Keratinocyte (primary cell): Measurements from ENCODE around the gene SUMF2. TPM values are rescaled to one million over a fixed set of nuclear protein-coding genes. Genes with fewer than 3 reads are reported as not detected.

ENCODE experiments used
- DNase-seq: peaks from one replicate; pipeline ENCODE4 v3.0.0-alpha.2; 2011; ENCODE audit warnings: low read depth, missing footprints, low spot score
- FAIRE-seq: peaks from 2 replicates; lab custom pipeline; 2011; peaks lifted over from hg19 to GRCh38; lab: Jason Lieb, UNC
- H2AFZ ChIP-seq: 2 replicates; pipeline ENCODE4 v1.6.0; 2012; ENCODE audit warnings: low read length, control low read depth, inconsistent platforms; ENCODE audit not compliant: control insufficient read depth
- H3K27ac ChIP-seq: 2 replicates; pipeline ENCODE4 v1.5.1; 2011; ENCODE audit warnings: low read length; ENCODE audit not compliant: control insufficient read depth, insufficient read depth
- H3K27me3 ChIP-seq: 3 replicates; pipeline ENCODE4 v1.6.0; 2011; ENCODE audit warnings: low read length; ENCODE audit not compliant: control insufficient read depth, insufficient read depth; ENCODE audit errors: extremely low read depth
- H3K36me3 ChIP-seq, 2 experiments: 2 replicates in 1 of 2; 3 replicates in 1 of 2; pipeline ENCODE4 v1.5.1; 2011; ENCODE audit warnings: low read length in 2 of 2, mild to moderate bottlenecking in 1 of 2; ENCODE audit not compliant: control insufficient read depth in 2 of 2, insufficient read depth in 2 of 2; ENCODE audit errors: extremely low read depth in 1 of 2
- H3K4me1 ChIP-seq: 3 replicates; pipeline ENCODE4 v1.5.1; 2011; ENCODE audit warnings: low read length; ENCODE audit not compliant: control insufficient read depth, insufficient read depth; ENCODE audit errors: extremely low read depth
- H3K4me2 ChIP-seq: 3 replicates; pipeline ENCODE4 v1.6.0; 2011; ENCODE audit warnings: low read depth, low read length; ENCODE audit not compliant: control insufficient read depth, insufficient read depth; ENCODE audit errors: extremely low read depth
- H3K4me3 ChIP-seq, 3 experiments: fragments of 200-600 bp in 1 of 3; sonication (generic) in 1 of 3; 2 replicates in 2 of 3; 3 replicates in 1 of 3; pipeline ENCODE4 v1.5.1; 2011 to 2016; ENCODE audit warnings: low read length in 3 of 3, mild to moderate bottlenecking in 3 of 3, control low read depth in 2 of 3, inconsistent platforms in 1 of 3, low read depth in 1 of 3, mixed read lengths in 1 of 3, mixed run types in 1 of 3, moderate library complexity in 1 of 3; ENCODE audit not compliant: control insufficient read depth in 2 of 3, insufficient read depth in 2 of 3; ENCODE audit errors: extremely low read depth in 1 of 3
- H3K79me2 ChIP-seq: 2 replicates; pipeline ENCODE4 v1.6.0; 2012; ENCODE audit warnings: low read length; ENCODE audit not compliant: control insufficient read depth, insufficient read depth
- H3K9ac ChIP-seq: 3 replicates; pipeline ENCODE4 v1.6.0; 2011; ENCODE audit warnings: low read length; ENCODE audit not compliant: control insufficient read depth, insufficient read depth; ENCODE audit errors: extremely low read depth
- H3K9me1 ChIP-seq: 3 replicates; pipeline ENCODE4 v1.6.0; 2011; ENCODE audit warnings: low read length; ENCODE audit not compliant: control insufficient read depth, insufficient read depth; ENCODE audit errors: extremely low read depth
- H3K9me3 ChIP-seq: 2 replicates; pipeline ENCODE4 v1.5.1; 2012; ENCODE audit warnings: low read depth, low read length; ENCODE audit not compliant: control insufficient read depth
- H4K20me1 ChIP-seq: 3 replicates; pipeline ENCODE4 v1.6.0; 2011; ENCODE audit warnings: low read length; ENCODE audit not compliant: control insufficient read depth, insufficient read depth; ENCODE audit errors: extremely low read depth
- CTCF ChIP-seq, 3 experiments: IDR thresholded peaks in 1 of 3; conservative IDR thresholded peaks in 1 of 3; optimal IDR thresholded peaks in 1 of 3; 2 replicates in 2 of 3; 3 replicates in 1 of 3; pipeline versions ENCODE3 to v1.5.1; 2011; ENCODE audit warnings: low read length in 3 of 3, mild to moderate bottlenecking in 3 of 3, moderate library complexity in 2 of 3, control low read depth in 1 of 3, inconsistent platforms in 1 of 3; ENCODE audit not compliant: insufficient read depth in 2 of 3; ENCODE audit errors: extremely low read depth in 1 of 3
- EZH2 ChIP-seq: IDR thresholded peaks from one replicate; pipeline ENCODE4 v1.6.1; 2012; ENCODE audit warnings: inconsistent platforms, mild to moderate bottlenecking, low read length, moderate library complexity
- dilution Hi-C: fragments of 300-500 bp; cut with MboI; formaldehyde crosslinking; loops from one replicate; pipeline ENCODE4 v1.7.0; 2020; ENCODE audit warnings: low sequenced_read_pairs; ENCODE audit not compliant: extremely low pct_ligation_motif_present
- polyA plus RNA-seq, 5 experiments: library from polyadenylated mRNA; depleted of rRNA in 3 of 5; stranded (reverse) in 3 of 5; stranded (forward) in 1 of 5; unstranded in 1 of 5; fragments of >200 nt; gene quantifications; 1 replicate in 1 of 5; 2 replicates in 3 of 5; 3 replicates in 1 of 5; pipeline versions ENCODE4 v1.2.1 to v1.2.3, GENCODE V29; 2011 to 2012; ENCODE audit warnings: missing spikeins in 2 of 5, low read depth in 1 of 5, low replicate concordance in 1 of 5

The SUMF2 gene
- polyA plus RNA-seq, 1 donor (not counting 4 experiments of a cell fraction or from before 2014, with no cell fraction given): 73.8 TPM

- Histone ChIP-seq H3K4me3 (no peak overlapping the region), H3K9me3 (no peaks in the 10 kb centered on the region), H2AFZ (no peak overlapping the region), H3K27me3 (no peaks in the 10 kb centered on the region), H3K9ac (no peak overlapping the region), H3K27ac (no peak overlapping the region), H3K4me2 (no peak overlapping the region), H4K20me1 (no peaks in the 10 kb centered on the region), H3K4me1 (no peaks in the 10 kb centered on the region), H3K36me3 (peaks cover 1 to 10% of the 10 kb centered on the region in 2 experiments), H3K9me1 (no peaks in the 10 kb centered on the region), H3K79me2 (no peaks in the 10 kb centered on the region)
- FAIRE-seq (no peak), DNase-seq (no peak)
- dilution Hi-C loops: no loop called here
- TF ChIP-seq CTCF (optimal IDR thresholded peaks at IDR 0.05 in 1 of 3, IDR thresholded peaks at IDR 0.05 in 1 of 3, conservative IDR thresholded peaks at IDR 0.05 in 1 of 3; ENCODE audit: extremely low read depth in 1 of 3, insufficient read depth in 2 of 3, low read length in 3 of 3) (no peak), EZH2 (no peak)
Observed at GRCh38 chr7:56086761-56087160, 22.7 kb downstream of the SUMF2 start.

DNA sequence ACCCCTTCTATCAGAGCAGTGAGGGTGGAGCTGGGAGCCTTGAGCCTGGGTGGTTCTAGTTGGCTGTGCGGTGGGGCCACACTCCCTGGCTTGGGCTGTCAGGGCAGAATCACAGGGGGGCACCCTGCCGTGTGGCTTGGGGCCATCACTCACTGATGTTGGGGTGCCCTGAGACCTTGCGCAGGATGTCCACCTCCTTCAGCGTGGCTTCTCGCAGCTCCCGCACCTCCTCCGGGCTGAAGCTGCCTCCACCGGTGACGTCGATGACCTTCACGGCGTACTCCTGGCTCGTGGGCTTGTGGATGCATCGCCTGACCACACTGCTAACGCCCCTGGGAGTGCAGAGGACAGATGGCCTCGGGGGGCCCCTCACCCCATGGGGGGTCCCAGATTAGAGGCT is 23.4 kb downstream of the SUMF2 start:
- H3K9me1 ChIP-seq: no peaks in the 10 kb centered on the region
- no peak overlapping the region for H3K9ac ChIP-seq
- no peaks in the 10 kb centered on the region for H4K20me1 ChIP-seq
- no peaks in the 10 kb centered on the region for H3K27me3 ChIP-seq
- no peak overlapping the region for H2AFZ ChIP-seq
- H3K4me2 ChIP-seq: no peak overlapping the region
- H3K4me1 ChIP-seq: no peaks in the 10 kb centered on the region
- peaks cover 0 to 10% of the 10 kb centered on the region in 2 experiments for H3K36me3 ChIP-seq
- FAIRE-seq (no peak), DNase-seq (no peak)
- H3K79me2 ChIP-seq: no peaks in the 10 kb centered on the region
- TF ChIP-seq EZH2 (no peak), CTCF (optimal IDR thresholded peaks at IDR 0.05 in 1 of 3, IDR thresholded peaks at IDR 0.05 in 1 of 3, conservative IDR thresholded peaks at IDR 0.05 in 1 of 3; ENCODE audit: extremely low read depth in 1 of 3, insufficient read depth in 2 of 3, low read length in 3 of 3) (no peak)
- H3K9me3 ChIP-seq: no peaks in the 10 kb centered on the region
- dilution Hi-C loops: no loop called here
- H3K4me3 ChIP-seq: no peak overlapping the region
- no peak overlapping the region for H3K27ac ChIP-seq
